ENCODE data around the gene COQ4.

Gene COQ4

DNA sequence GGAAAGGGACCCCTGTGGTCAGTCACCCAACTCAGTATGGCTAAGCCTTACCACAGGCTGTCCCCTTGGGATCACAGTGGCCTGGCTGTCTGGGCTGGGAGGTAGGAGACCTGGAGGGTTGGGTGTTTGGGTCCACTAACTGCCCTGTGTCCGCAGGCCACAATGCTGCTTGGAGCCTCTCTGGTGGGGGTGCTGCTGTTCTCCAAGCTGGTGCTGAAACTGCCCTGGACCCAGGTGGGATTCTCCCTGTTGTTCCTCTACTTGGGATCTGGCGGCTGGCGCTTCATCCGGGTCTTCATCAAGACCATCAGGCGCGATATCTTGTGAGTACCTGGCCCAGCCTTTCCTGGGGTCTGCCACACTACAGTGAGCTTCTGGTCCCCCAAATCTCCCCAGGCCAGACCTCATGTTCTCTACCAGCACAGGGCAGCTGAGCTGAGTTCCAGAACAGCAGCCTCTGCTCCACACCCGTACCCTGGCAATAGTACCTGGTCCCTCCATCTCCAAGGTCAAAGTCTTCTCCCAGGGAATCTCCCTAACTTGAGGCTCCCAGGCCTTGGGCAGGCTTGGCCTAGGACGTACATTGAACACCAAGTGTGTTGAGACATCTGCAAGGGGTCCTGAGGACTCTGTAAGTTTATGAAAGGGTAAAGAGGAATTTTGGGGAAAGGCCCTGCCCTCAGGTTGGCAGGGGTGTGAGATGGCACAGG is 20.5 kb downstream of the COQ4 start:
- DNase-seq = no peak

DNA sequence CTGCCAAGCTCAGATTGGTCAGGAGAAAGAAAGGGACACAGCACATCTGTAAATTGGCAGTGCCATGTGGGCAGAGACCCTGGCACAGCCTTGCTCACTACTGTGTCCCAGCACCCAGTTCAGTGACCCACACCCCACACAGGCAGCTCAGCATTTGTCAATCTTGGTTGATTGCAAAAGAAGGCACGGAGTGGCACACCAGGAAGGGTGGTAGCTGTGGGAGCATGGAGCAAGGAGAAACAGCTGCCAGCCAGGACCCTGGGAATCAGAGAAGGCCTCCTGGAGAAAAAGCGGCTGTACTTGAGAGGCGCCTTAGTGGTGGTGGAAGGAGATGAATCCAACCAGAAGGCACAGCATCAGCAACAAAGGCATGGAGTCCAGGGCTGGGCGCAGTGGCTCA is 21.2 kb downstream of the COQ4 start:
- DNase-seq = no peak

DNA sequence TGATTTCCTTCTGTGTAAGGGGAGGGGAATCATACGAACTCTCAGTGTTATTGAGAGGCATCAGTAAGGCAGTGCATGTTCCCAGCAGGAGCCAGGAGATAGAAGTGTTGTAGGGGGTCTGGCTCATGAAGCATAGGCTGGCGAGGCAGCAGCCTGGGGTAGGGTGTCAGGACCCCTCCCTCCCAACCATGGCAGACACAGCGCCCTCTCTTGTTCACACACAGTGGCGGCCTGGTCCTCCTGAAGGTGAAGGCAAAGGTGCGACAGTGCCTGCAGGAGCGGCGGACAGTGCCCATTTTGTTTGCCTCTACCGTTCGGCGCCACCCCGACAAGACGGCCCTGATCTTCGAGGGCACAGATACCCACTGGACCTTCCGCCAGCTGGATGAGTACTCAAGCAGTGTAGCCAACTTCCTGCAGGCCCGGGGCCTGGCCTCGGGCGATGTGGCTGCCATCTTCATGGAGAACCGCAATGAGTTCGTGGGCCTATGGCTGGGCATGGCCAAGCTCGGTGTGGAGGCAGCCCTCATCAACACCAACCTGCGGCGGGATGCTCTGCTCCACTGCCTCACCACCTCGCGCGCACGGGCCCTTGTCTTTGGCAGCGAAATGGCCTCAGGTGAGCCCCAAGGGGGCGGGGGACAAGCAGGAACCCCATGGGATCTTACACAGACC is 22.4 kb downstream of the COQ4 start:
- DNase-seq = no peak

DNA sequence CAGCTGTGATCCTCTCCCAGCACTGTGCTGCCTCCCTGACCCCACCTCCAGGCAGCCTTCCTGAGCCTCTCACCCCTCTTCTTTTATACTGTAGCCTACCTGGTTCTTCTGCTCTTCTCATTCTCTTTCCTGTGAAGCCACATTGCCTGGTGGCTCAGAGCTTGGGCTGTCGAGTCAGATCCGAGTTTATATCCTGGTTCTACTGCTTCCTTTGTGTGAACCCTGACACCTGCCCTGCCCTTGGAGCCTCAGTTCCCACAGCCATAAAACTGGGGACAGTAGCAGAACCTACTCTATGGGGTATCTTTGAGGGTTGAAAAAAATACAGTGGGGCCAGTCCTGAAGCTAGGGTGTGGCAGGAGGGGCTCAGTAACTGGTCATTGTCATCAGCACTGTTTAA is 26.5 kb downstream of the COQ4 start:
- DNase-seq = no peak

DNA sequence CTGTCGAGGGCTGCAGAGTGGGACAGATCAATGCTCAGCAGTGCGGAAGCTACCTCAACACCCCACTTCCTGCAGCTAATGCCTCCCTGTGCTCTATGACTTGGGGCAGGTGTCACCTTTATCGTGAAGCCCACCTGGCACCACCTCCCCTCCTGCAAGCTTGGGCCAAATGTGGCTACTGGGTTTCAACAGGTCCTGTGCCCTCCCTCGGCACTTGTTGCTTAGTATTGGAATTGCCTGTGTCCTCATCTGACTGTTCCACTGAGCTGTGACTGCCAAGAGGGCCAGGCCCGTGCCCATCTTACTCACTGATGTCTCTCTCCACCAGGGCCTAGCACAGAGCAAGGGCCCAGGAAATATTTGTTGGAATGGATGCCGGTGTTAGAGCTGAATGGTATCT is 27.1 kb downstream of the COQ4 start:
- no peak for DNase-seq

DNA sequence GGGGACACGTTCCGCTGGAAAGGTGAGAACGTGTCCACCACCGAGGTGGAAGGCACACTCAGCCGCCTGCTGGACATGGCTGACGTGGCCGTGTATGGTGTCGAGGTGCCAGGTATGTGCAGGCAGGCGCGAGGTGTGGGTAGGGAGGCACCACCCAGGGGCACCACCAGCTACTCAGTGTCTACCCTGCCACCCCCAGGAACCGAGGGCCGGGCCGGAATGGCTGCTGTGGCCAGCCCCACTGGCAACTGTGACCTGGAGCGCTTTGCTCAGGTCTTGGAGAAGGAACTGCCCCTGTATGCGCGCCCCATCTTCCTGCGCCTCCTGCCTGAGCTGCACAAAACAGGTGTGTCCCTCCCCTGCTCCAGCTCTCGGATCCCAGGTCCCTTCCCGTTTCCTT is 32.8 kb downstream of the COQ4 start:
- DNase-seq = no peak

DNA sequence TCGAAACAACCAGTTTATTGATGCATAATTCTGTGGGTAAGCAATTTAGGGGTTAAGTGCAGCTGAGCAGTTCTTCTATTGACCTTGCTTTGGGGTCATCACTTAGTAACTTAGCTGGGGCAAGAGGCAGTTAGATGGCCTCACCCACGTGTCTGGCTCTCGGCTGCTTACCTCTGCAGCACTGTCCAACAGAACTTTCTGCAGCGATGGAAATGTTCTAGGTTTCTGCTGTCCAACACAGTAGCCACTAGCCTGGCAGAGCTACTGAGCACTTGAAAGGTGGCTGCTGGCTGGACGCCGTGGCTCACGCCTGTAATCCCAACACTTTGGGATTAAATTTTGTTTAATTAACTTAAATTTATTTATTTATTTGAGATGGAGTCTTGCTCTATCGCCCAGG is 35.5 kb downstream of the COQ4 start:
- DNase-seq = no peak

DNA sequence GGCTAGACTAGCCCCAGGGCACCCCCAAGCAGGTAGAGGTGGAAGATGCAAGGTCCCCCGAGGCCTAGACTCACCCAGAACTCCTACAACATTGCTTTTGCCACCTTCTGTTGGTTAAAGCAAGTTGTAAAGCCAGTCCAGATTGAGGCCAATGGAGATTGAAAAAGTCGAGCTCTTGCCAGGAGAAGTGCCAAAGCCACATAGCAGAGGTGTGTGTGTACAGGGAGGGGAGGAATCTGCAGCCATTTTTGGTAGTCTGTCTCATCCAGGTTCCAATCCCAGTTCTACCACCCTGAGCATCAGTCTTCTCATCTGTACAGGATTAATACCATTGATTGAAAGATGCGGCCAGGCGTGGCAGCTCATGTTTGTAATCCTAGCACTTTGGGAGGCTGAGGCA is 36.2 kb downstream of the COQ4 start:
- no peak for DNase-seq

DNA sequence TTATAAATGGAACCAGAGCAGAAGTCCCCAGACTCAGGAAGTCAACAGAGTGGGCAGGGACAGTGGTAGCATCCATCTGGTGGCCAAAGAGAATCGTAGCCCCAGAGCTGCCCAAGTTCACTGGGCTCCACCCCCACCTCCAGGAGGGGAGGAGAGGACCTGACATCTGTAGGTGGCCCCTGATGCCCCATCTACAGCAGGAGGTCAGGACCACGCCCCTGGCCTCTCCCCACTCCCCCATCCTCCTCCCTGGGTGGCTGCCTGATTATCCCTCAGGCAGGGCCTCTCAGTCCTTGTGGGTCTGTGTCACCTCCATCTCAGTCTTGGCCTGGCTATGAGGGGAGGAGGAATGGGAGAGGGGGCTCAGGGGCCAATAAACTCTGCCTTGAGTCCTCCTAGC is 38.2 kb downstream of the COQ4 start:
- no peak for DNase-seq

DNA sequence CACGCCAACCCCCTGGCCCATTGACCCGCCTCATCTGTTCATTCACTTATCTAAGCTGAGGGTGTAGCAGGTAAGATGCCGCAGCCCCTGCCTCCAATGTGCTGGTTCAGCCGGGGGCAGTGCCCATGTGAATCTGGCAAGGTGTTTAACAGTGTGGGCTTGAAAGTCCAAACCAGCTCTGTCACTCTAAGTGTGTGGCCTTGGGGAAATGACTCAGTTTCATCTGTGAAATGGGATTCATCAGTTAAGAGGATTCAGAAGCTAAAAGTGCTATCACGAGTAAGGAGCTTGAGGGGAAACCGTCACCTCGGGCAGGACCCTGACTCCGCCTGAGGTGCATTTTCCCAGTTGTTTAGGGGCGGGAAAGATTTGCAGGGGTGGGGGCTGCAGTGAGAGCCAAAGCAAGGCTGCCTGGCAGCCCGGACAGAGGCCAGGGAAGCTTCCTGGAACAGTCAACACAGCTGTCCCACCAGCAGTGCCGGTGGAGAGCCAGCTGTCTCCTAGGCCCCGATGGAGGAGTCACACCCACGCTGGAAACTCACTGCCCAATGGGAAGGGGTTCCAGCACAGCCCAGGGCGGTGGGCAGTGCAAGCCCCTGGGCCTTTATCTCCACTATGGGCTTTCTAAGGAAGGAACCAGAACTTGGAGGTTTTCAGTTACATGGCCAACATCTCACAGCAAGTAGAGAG is 38.8 kb downstream of the COQ4 start:
- DNase-seq = no peak

DNA sequence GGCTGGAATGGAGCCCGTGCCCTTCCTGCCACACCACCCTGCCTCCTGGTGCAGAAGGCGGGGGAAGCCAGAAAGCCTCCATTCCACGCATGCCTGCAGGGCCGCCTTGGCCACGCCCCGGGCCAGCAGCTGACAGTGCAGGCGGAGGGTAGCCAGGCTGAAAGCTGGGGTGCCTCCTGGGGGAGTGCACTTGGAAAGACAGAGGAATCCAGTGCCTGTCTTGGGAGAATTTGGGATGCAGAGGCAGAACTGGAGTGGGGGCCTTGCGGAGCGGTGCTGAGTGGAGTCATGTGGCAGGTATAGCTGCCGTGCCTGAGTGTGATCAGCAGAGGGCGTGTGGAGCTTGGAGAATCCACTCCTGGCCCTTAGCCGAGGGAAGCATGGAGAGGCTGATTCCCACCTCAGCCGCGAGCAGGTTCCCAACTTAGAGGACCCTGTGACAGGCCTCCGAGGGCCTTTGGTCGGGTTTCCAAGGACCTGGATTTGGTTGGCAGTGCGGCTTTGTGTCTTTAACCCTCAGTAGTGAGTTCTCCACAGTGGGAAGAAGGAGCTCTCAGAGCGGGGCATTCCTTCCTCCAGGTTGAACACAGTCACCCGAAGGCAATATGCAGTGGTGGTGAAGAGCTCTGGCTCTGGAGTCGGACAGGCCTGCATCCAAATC is 39.5 kb downstream of the COQ4 start:
- peak; percentile 54 for DNase-seq

DNA sequence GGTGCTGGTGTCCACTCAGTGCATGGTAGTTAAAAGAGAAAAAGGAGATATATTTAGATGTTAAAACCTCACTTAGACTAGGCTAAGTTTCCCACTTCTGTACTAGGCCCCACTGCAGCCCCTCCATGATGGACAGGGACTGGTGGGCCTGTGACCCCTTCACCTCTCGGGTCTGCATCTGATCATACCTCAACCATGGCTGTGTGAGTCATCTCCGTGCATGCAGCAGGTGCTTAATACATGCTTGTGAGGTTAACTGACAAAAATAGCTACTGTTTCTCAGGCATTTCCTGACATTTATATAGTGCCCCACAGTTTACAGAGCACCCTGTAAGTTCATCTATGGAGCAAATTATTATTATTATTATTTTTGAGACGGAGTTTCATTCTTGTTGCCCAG is 40.1 kb downstream of the COQ4 start:
- DNase-seq = no peak

DNA sequence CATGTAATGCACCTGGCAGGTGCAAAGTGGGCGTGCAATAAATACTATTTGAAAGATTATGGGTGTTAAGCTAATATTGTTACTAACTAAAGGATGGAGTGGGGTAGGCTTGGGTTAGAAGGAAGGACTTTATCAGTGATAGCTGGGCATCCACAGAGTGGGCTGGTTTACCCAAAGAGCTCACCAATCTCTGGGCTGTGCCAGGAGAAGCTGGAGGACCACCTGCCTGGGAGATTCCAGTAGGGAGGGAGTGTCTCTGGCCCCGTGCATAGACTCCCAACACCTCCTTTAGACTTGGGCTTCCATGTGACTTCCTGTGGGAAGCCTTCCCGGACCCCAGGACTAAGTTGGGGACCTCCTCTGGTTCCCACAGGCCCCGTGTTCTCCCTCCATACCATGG is 42.9 kb downstream of the COQ4 start:
- DNase-seq = no peak

DNA sequence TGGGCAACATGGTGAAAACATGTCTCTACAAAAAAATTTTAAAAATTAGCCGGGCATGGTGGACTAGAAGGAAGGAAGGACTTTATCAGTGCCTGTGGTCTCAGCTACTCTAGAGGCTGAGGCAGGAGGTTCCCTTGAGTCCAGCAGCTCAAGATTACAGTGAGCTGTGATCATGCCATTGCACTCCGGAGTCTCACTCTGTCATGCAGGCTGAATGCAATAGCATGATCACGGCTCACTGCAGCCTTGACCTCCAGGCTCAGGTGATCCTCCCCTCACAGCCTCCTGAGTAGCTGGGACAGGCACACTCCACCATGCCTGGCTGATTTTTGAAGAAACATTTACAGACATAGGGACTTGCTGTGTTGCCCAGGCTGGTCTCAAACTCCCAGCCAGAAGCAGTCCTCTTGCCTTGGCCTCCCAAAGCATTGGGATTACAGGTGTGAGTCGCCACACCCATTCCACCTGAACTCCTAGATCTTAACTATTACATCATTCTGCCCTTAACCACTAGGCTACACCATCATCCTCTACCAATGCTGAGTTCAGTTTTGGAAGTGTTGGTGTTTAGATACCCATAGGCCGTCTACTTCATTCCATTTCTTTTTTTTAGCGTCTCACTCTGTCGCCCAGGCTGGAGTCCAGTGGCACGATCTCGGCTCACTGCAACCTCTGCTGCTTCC is 46.5 kb downstream of the COQ4 start:
- no peak for DNase-seq

DNA sequence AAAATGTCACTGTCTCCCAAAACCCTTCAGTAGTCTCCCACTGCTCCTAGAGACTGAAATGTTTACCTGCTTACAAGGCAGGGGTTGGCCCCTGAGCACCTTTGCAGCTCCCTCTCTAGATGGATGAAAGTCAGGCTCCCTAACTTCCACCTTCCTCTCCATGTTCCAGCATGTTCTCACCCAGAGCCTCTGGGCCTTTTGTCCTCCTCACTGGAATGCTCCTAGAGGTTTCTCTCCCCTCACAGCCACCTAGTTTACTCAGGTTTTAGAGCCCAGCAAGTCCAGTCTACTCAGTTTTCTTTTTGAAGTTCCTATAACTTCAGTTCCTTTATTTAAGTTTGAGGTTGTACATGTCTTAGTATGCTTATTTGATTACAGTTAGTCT is 47.7 kb downstream of the COQ4 start:
- no peak for DNase-seq

DNA sequence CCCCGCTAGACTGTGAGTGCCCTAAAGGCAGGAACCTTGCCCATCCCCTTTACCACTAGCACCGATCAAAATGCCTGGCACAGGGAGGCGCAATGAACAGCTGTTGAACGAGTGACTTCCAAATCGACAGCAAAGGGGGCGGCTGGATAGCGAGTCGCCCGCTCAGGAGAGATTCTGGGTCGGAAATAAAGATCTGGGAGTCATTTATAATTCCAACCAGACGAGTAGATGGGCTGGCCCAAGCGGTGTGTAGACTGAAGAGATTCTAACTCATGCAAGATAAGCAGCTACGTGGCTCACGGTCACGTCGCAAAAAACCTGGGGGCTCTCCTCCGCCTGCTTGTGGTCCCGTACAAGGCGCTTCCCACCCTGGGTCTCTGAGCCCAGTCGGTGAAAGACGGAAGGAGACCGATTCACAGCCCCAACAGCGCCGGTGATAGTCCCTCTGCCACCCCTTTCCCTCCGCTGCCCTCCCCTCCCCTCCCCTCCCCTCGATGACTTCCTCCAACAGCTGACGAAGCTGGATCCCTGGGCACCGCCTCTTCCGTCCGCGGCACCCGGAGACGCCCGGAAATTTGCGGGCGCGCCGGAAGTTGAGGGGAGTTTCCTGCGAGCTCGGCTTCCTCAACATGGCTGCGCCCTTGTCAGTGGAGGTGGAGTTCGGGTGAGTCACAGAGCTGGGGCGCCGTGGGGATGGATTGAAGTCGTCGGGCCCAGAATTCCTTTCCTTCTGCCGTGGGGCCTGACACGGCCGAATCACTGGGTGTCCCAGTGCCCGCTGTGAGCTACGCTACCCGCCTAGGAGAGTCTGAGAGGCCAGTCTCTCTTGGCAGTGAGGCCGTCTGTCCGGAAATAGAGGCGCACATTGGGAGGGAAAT is 48.4 kb downstream of the COQ4 start, which contains the start of gene URM1:
Gene URM1 (plus strand): TSS at position 623 of the 878 bp plus-strand sequence. CDS start 7 bp downstream, at position 630.
- DNase-seq = peak; percentile 94

DNA sequence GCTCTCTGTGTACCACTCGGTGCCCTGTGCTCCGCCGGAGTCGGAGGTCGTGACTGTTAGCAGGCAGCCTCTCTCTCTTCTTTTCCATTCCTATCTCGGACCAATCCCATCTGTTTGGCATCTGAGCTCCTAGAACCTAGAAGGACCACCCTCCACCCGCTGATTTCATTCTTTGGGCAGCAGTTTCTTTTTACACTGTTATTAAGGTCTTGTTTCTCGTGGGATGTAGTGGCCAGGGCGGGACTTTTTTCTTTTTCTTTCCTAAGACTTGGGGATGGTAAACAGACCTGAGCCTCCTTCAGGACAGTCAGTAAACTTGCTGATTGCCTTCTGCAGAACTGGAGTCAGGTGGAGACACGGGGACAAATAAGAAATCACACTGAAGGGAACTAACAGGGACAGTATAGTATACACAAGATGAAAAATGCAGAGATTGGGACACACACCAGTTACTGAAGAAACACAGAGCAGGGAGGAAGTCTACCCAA is 49.0 kb downstream of the COQ4 start:
- no peak for DNase-seq

DNA sequence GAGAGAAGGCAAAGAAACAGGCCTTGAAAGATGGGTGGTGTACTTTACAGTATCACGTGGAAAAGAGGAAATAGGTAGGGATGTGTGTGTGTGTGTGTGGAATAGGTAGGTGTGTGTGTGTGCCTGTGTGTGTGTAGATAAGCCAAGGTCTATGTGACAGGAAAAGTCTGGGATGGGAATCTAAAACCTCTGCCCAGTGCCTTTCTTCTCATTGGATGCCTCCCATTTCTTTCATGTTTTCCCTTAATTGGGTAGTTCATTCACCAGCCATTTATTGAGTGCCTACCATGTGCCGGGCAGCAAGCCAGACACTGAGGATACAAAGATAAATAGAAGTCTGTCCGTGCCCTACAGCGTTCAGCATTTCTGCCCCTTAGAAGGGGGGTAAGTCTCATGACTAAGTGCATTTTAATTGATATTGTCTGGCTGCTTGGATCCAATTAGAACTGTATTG is 49.6 kb downstream of the COQ4 start:
- DNase-seq = no peak

DNA sequence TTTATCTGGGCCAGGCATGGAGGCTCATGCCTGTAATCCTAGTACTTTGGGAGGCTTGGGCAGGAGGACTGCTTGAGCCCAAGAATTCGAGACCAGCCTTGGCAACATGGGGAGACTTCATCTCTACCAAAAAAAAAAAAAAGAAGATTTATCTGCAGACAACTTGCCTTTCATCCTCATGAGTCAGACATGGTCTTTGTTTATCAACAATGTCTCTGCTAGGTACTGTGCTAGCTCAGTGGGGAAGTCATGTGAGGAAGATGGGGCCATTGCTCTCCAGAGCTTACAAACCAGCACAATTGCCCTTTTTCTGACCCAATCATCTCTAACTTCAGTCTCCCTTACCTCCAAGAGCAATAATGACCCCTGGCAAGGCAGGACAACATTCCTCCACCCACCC is 50.1 kb downstream of the COQ4 start:
- DNase-seq = no peak

DNA sequence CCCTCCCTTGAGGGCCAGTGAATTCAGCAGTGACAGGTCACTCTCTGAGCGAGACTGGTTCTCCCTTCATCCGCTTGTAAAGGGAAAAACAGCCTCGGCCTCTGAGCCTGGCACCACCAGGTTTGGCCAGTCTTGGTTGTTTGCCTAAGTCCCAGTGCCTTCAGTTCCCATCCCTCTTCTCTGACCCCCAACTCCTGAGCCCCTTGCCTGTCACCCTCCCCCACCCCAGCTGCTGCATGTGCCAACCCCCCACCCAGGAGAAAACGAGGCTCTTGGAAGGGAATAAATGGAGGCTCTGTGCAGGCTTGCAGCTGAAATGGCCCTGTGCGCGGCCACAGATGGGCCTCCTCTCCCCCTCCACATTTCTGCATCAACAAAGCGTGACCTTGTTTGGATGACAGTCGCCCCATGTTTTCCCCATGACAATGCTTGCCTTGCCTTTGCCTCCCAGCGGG is 51.6 kb downstream of the COQ4 start:
- no peak for DNase-seq

DNA sequence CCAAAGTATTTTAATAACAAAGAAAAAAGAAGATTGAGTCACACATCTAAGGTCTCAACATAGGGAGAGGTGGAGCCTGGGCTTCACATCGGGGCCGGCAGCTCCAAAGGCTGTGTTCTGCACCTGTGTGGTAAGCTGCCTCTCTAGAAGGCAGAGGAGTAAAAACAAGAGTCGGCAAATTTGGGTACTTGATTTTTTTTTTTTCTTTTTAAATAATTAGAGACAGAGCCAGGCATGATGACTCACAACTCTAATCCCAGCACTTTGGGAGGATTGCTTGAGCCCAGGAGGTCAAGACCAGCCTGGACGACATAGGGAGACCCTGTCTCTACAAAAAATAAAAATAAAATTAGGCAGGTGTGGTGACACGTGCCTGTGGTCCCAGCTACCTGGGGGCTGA is 53.2 kb downstream of the COQ4 start:
- no peak for DNase-seq

DNA sequence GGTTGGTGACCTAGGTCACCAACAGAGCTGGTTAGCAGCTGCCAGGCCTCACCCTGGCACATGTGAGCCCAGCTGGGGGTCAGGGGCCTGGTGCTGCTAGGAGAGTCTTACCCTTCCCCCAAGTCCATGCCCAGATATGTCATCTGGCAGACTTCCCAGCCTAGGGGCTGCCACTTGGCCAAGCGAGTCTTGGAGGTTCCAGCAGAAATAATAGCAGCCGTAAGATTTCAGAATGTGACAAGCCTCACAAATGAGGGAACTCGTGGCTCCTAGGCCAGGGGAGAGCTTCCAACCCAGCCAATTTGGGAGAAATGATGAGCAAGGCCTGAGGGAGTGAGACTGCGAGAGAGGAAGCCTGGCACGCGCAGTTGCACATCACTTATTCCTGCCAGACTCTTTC is 59.6 kb downstream of the COQ4 start:
- DNase-seq = no peak

Data from effector CD4-positive, alpha-beta T cell (primary cell).